Liver (tissue), 9 donors: ENCODE results near the gene TIPRL. TPM values are rescaled to one million over a fixed set of nuclear protein-coding genes. Genes with fewer than 3 reads are reported as not detected.
"Not testable (repeated sequence)": the region's sequence is repeated elsewhere in the genome, so short reads cannot be mapped to it uniquely, and the experiment has no call there.

Experiments used
- DNase-seq: peaks from one replicate; pipeline ENCODE4 v3.0.0-alpha.2; 2017; ENCODE audit warnings: low spot score
- H3K27ac ChIP-seq, 2 donors: one replicate each; pipeline ENCODE4 v1.7.0; 2013; ENCODE audit warnings: inconsistent platforms in 2 of 2, low read length in 2 of 2, control low read depth in 1 of 2, low read depth in 1 of 2, mild to moderate bottlenecking in 1 of 2
- H3K27me3 ChIP-seq, 4 donors: one replicate each; pipeline versions ENCODE4 v1.6.1 to v1.7.0; 2013; ENCODE audit warnings: low read length in 3 of 4, inconsistent platforms in 1 of 4, mild to moderate bottlenecking in 1 of 4, moderate library complexity in 1 of 4; ENCODE audit not compliant: control insufficient read depth in 4 of 4, insufficient read depth in 4 of 4
- H3K36me3 ChIP-seq, 4 donors: one replicate each; pipeline versions ENCODE4 v1.6.1 to v1.7.0; 2013; ENCODE audit warnings: low read length in 3 of 4, mild to moderate bottlenecking in 3 of 4, low read depth in 1 of 4, moderate library complexity in 1 of 4; ENCODE audit not compliant: control insufficient read depth in 4 of 4, insufficient read depth in 3 of 4
- H3K4me1 ChIP-seq, 4 donors: one replicate each; pipeline versions ENCODE4 v1.6.1 to v1.7.0; 2013; ENCODE audit warnings: low read length in 3 of 4, mild to moderate bottlenecking in 3 of 4, moderate library complexity in 1 of 4; ENCODE audit not compliant: control insufficient read depth in 4 of 4, insufficient read depth in 4 of 4
- H3K4me3 ChIP-seq, 3 donors: one replicate each; pipeline versions ENCODE4 v1.6.1 to v1.7.0; 2013; ENCODE audit warnings: low read length in 3 of 3, control low read depth in 1 of 3, low read depth in 1 of 3, mild to moderate bottlenecking in 1 of 3
- H3K9ac ChIP-seq, 2 donors: one replicate each; pipeline ENCODE4 v1.7.0; 2013; ENCODE audit warnings: low read length in 2 of 2, mild to moderate bottlenecking in 2 of 2, moderate library complexity in 2 of 2, control low read depth in 1 of 2, low read depth in 1 of 2
- H3K9me3 ChIP-seq, 4 donors: one replicate each; pipeline versions ENCODE4 v1.6.1 to v1.7.0; 2013; ENCODE audit warnings: low read length in 3 of 4; ENCODE audit not compliant: control insufficient read depth in 4 of 4
- HNF4A ChIP-seq, 2 donors: conservative IDR thresholded peaks; 2 replicates each; pipeline ENCODE4 v1.6.1; 2016; ENCODE audit warnings: antibody characterized with exemption in 2 of 2, mild to moderate bottlenecking in 2 of 2
- REST ChIP-seq: IDR thresholded peaks from 2 replicates; pipeline ENCODE4 v1.6.1; 2016; ENCODE audit warnings: antibody characterized with exemption, mild to moderate bottlenecking
- RXRA ChIP-seq, 2 donors: IDR thresholded peaks; 2 replicates each; pipeline ENCODE4 v1.6.1; 2017 to 2018; ENCODE audit warnings: antibody characterized with exemption in 2 of 2, mild to moderate bottlenecking in 1 of 2
- TAF1 ChIP-seq: conservative IDR thresholded peaks from 2 replicates; pipeline ENCODE4 v1.6.1; 2016; ENCODE audit warnings: antibody characterized with exemption, mild to moderate bottlenecking
- WGBS: extraction: QIAGEN DNeasy Blood & Tissue Kit; methylation state at CpG from one replicate; pipeline ENCODE4 v1.1.7; 2013; 5-methylcytosine and 5-hydroxymethylcytosine counted together
- polyA plus RNA-seq, 2 donors: library from polyadenylated mRNA; stranded (reverse) in 1 of 2; unstranded in 1 of 2; fragments of 200-250 nt in 1 of 2; fragments of >200 nt in 1 of 2; fragmentation: Nextera tagmentation in 1 of 2; extraction: Ambion mirVana in 1 of 2; gene quantifications; one replicate each; pipeline versions ENCODE4 v1.2.1 to v1.2.3, GENCODE V29; 2013 to 2015
- total RNA-seq, 2 donors: library from RNA; depleted of rRNA; stranded (reverse); fragments of >200 nt; gene quantifications; one replicate each; pipeline ENCODE4 v1.2.3, GENCODE V29; 2014
- TF ChIP-seq, protein P1 (sequence below): IDR thresholded peaks from 2 replicates; pipeline ENCODE4 v1.6.1; 2016; ENCODE audit warnings: antibody characterized with exemption
- TF ChIP-seq, protein P2 (sequence below): IDR thresholded peaks from 2 replicates; pipeline ENCODE4 v1.6.1; 2016; ENCODE audit warnings: antibody characterized with exemption
- TF ChIP-seq, protein P3 (sequence below): fragments of 150-350 bp; IDR thresholded peaks from 2 replicates; pipeline ENCODE4 v1.5.1; 2017; ENCODE audit warnings: improper control_type of control experiment, low read depth, low read length; ENCODE audit not compliant: missing input control
- donor health status: healthy.
- donor health status: healthy.
- donor health status: healthy.
- donor health status: healthy.
- donor health status: healthy.

Gene TIPRL
- total and polyA plus RNA-seq, 4 donors = 11.2 to 20.0 (median 13.0) TPM

- TF ChIP-seq HNF4A (conservative IDR thresholded peaks at IDR 0.05) (peak in 1 of 2 donors; percentile 29), RXRA (IDR thresholded peaks at IDR 0.05) (peak in 1 of 2 donors; percentile 34)
- TF ChIP-seq, protein P1, sequence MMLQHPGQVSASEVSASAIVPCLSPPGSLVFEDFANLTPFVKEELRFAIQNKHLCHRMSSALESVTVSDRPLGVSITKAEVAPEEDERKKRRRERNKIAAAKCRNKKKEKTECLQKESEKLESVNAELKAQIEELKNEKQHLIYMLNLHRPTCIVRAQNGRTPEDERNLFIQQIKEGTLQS = no peak
- H3K27ac ChIP-seq = no peak overlapping the region
- WGBS = 48% methylated on average over 1 of the region's 1 CpG
- peaks cover 2 to 23% (median 16%) of the 10 kb centered on the region in 4 donors for H3K36me3 ChIP-seq
- no peak overlapping the region for H3K4me3 ChIP-seq
- no peak overlapping the region for H3K9ac ChIP-seq
- H3K27me3 ChIP-seq = no peaks in the 10 kb centered on the region
- H3K4me1 ChIP-seq = no peaks in the 10 kb centered on the region
- no peak for DNase-seq
- H3K9me3 ChIP-seq = no peaks in the 10 kb centered on the region
These were observed 24.3 kb downstream of the TIPRL start for GRCh38 chr1:168202941-168203654.

- TF ChIP-seq TAF1 (no peak), REST (no peak), RXRA (IDR thresholded peaks at IDR 0.05) (no peak)
- TF ChIP-seq, protein P2, sequence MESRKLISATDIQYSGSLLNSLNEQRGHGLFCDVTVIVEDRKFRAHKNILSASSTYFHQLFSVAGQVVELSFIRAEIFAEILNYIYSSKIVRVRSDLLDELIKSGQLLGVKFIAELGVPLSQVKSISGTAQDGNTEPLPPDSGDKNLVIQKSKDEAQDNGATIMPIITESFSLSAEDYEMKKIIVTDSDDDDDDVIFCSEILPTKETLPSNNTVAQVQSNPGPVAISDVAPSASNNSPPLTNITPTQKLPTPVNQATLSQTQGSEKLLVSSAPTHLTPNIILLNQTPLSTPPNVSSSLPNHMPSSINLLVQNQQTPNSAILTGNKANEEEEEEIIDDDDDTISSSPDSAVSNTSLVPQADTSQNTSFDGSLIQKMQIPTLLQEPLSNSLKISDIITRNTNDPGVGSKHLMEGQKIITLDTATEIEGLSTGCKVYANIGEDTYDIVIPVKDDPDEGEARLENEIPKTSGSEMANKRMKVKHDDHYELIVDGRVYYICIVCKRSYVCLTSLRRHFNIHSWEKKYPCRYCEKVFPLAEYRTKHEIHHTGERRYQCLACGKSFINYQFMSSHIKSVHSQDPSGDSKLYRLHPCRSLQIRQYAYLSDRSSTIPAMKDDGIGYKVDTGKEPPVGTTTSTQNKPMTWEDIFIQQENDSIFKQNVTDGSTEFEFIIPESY = no peak
- TF ChIP-seq, protein P3, sequence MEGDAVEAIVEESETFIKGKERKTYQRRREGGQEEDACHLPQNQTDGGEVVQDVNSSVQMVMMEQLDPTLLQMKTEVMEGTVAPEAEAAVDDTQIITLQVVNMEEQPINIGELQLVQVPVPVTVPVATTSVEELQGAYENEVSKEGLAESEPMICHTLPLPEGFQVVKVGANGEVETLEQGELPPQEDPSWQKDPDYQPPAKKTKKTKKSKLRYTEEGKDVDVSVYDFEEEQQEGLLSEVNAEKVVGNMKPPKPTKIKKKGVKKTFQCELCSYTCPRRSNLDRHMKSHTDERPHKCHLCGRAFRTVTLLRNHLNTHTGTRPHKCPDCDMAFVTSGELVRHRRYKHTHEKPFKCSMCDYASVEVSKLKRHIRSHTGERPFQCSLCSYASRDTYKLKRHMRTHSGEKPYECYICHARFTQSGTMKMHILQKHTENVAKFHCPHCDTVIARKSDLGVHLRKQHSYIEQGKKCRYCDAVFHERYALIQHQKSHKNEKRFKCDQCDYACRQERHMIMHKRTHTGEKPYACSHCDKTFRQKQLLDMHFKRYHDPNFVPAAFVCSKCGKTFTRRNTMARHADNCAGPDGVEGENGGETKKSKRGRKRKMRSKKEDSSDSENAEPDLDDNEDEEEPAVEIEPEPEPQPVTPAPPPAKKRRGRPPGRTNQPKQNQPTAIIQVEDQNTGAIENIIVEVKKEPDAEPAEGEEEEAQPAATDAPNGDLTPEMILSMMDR = no peak
- H3K9me3 ChIP-seq = no peaks in the 10 kb centered on the region
These were observed 27.3 kb downstream of the TIPRL start for GRCh38 chr1:168206111-168206510.

GRCh38 chr1:168207673-168208072, 28.9 kb downstream of the TIPRL start:
- H3K4me1 ChIP-seq, H3K27ac ChIP-seq, H3K4me3 ChIP-seq, H3K9me3 ChIP-seq, H3K9ac ChIP-seq, H3K36me3 ChIP-seq, H3K27me3 ChIP-seq, DNase-seq: not testable (repeated sequence)
- WGBS = 97% methylated on average over 32 of the region's 34 CpGs

More at GRCh38 chr1:168206111-168206510, 27.3 kb downstream of the TIPRL start:
- Histone ChIP-seq H3K4me3 (no peak overlapping the region), H3K36me3 (peaks cover 0 to 10% (median 4%) of the 10 kb centered on the region in 4 donors), H3K27ac (no peak overlapping the region), H3K4me1 (no peaks in the 10 kb centered on the region), H3K27me3 (no peaks in the 10 kb centered on the region), H3K9ac (no peak overlapping the region)
- no peak for DNase-seq
